Heart right ventricle (tissue), 16 donors: Measurements from ENCODE around the gene THAP12. TPM values are rescaled to one million over a fixed set of nuclear protein-coding genes. Genes with fewer than 3 reads are reported as not detected.

Experiments used
- ATAC-seq, 8 donors: fragments of 200-7000 bp; cut with Tn5 transposase; one replicate each; pipeline ENCODE4 v1.9.1; 2020; ENCODE audit warnings: mild to moderate bottlenecking in 8 of 8, moderate library complexity in 8 of 8, moderate number of reproducible peaks in 1 of 8
- DNase-seq, 2 donors: peaks; one replicate each; pipeline ENCODE4 v3.0.0-alpha.2; 2020
- H3K27ac ChIP-seq, 10 donors: fragments of 200-600 bp; sonication (generic) in 2 of 10; one replicate each; pipeline versions ENCODE4 v1.5.0 to v1.8.0; 2020 to 2022; ENCODE audit warnings: mild to moderate bottlenecking in 3 of 10
- H3K27me3 ChIP-seq, 7 donors: fragments of 200-600 bp; one replicate each; pipeline ENCODE4 v1.8.0; 2021 to 2022; ENCODE audit warnings: mild to moderate bottlenecking in 2 of 7
- H3K36me3 ChIP-seq, 9 donors: fragments of 200-600 bp; sonication (generic) in 1 of 9; one replicate each; pipeline versions ENCODE4 v1.5.0 to v1.8.0; 2020 to 2022; ENCODE audit warnings: mild to moderate bottlenecking in 2 of 9
- H3K4me1 ChIP-seq, 9 donors: fragments of 200-600 bp; sonication (generic) in 1 of 9; one replicate each; pipeline versions ENCODE4 v1.5.0 to v1.8.0; 2020 to 2022; ENCODE audit warnings: mild to moderate bottlenecking in 4 of 9
- H3K4me3 ChIP-seq, 10 donors: fragments of 200-600 bp; sonication (generic) in 2 of 10; one replicate each; pipeline versions ENCODE4 v1.5.0 to v1.8.0; 2020 to 2022; ENCODE audit warnings: mild to moderate bottlenecking in 7 of 10, moderate library complexity in 2 of 10
- H3K9me3 ChIP-seq, 11 donors: fragments of 200-600 bp in 10 of 11; sonication (generic) in 2 of 11; one replicate each; pipeline versions ENCODE4 v1.5.0 to v1.8.0; 2013 to 2022; ENCODE audit warnings: mild to moderate bottlenecking in 2 of 11, control low read depth in 1 of 11, moderate library complexity in 1 of 11
- whole genome bisulfite sequencing, 2 donors: extraction: QIAGEN DNeasy Blood & Tissue Kit; methylation state at CpG; one replicate each; pipeline ENCODE4 v1.1.7; 2013; ENCODE audit warnings: inconsistent platforms in 1 of 2; 5-methylcytosine and 5-hydroxymethylcytosine counted together
- intact Hi-C, 10 donors: fragments of 100-400 bp; cut with DNase I; formaldehyde crosslinking; loops; one replicate each; pipeline versions ENCODE4 v1.11.1 to v1.14.2; 2022
- polyA plus RNA-seq, 2 donors: library from polyadenylated mRNA; stranded (reverse); fragments of 200-250 nt; gene quantifications; one replicate each; pipeline ENCODE4 v1.2.3, GENCODE V29; 2013
- total RNA-seq, 10 donors: library from RNA; stranded (reverse); fragmentation: NEBNext Ultra II Directional in 3 of 10; extraction: Animal tissue kit (Norgen Biotek cat#: 25700) in 3 of 10; gene quantifications; one replicate each; pipeline versions ENCODE4 v1.2.1 to v1.2.4, GENCODE V29; 2021 to 2023
- TF ChIP-seq, protein P1 (sequence below), 9 donors: fragments of 200-600 bp; sonication (generic) in 2 of 9; IDR thresholded peaks; one replicate each; pipeline versions ENCODE4 v1.5.0 to v1.8.0; 2021 to 2022; ENCODE audit warnings: antibody characterized with exemption in 9 of 9, mild to moderate bottlenecking in 5 of 9, moderate library complexity in 1 of 9
- donor health status: Arrhythmogenic right ventricular cardiomyopathy.
- donor health status: ischemic (EF 13 %, LVEDD 7.1; RV severe dilation, severe dysfunction).
- donor health status: healthy with polysubstance abuse.
- donor health status: DM: no; HTN: yes; CAD: no.
- donor health status: DM: no; HTN: no; CAD: no.
- donor health status: ischemic (EF 25% LVEDD 6.9; RV normal size, moderate dysfunction).
- donor health status: ischemic (EF 25% LVEDD 5.7; RV mildly dilated, moderate dysfunction).
- donor health status: healthy.
- donor health status: DM: yes; HTN: yes; CAD: no.
- donor health status: Ischemic cardiomyopathy.
- donor health status: ischemic (EF 35%, LVEDD 5.7; RV mildly dilated, moderate dysfunction).
- donor health status: nonischemic (EF 11% LVEDD 7.7; RV severe dilation, severe dysfunction).
- donor health status: DM: yes; HTN: yes; CAD: no.
- donor health status: PGD.
- donor health status: ischemic (EF 29% LVEDD 5.4; RV normal size, mild dysfunction).
- donor health status: nonischemic (EF 23%, LVEDD 6.1; RV moderate dilation, normal function).

THAP12 gene
- total and polyA plus RNA-seq, 12 donors, result 11.2 to 25.8 (median 22.1) TPM

GRCh38 chr11:76329983-76330382, 50.9 kb downstream of the THAP12 start:
- no peak for DNase-seq
- peaks cover 0 to 7% (median 0%) of the 10 kb centered on the region in 11 donors for H3K9me3 ChIP-seq
- intact Hi-C loops, result loop anchor here in 2 of 10 donors (10.0 kb wide), 2 partner anchors 535 to 785 kb away; no protein-coding TSS in a partner anchor

GRCh38 chr11:76329084-76329648, 51.8 kb downstream of the THAP12 start:
- Histone ChIP-seq H3K27me3 (no peaks in the 10 kb centered on the region), H3K27ac (no peak overlapping the region), H3K4me1 (peaks cover 0 to 11% (median 7%) of the 10 kb centered on the region in 9 donors), H3K9me3 (no peaks in the 10 kb centered on the region), H3K36me3 (no peaks in the 10 kb centered on the region), H3K4me3 (no peak overlapping the region)
- intact Hi-C loops, result loop anchor here in 2 of 10 donors (10.0 kb wide), 2 partner anchors 534 to 784 kb away; no protein-coding TSS in a partner anchor
- TF ChIP-seq, protein P1, sequence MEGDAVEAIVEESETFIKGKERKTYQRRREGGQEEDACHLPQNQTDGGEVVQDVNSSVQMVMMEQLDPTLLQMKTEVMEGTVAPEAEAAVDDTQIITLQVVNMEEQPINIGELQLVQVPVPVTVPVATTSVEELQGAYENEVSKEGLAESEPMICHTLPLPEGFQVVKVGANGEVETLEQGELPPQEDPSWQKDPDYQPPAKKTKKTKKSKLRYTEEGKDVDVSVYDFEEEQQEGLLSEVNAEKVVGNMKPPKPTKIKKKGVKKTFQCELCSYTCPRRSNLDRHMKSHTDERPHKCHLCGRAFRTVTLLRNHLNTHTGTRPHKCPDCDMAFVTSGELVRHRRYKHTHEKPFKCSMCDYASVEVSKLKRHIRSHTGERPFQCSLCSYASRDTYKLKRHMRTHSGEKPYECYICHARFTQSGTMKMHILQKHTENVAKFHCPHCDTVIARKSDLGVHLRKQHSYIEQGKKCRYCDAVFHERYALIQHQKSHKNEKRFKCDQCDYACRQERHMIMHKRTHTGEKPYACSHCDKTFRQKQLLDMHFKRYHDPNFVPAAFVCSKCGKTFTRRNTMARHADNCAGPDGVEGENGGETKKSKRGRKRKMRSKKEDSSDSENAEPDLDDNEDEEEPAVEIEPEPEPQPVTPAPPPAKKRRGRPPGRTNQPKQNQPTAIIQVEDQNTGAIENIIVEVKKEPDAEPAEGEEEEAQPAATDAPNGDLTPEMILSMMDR (IDR thresholded peaks at IDR 0.05), result no peak
- DNase-seq, result no peak
- no peak for ATAC-seq
- WGBS, 2 donors, result 78 to 79% methylated on average over 8 of the region's 8 CpGs

More at GRCh38 chr11:76329983-76330382, 50.9 kb downstream of the THAP12 start:
- Histone ChIP-seq H3K27me3 (no peaks in the 10 kb centered on the region), H3K36me3 (no peaks in the 10 kb centered on the region), H3K4me3 (no peak overlapping the region), H3K4me1 (peaks cover 0 to 11% (median 7%) of the 10 kb centered on the region in 9 donors), H3K27ac (no peak overlapping the region)
- ATAC-seq, result peak in 2 of 8 donors; percentile 14 to 18
- 59 to 88% methylated on average over 4 of the region's 4 CpGs for WGBS, 2 donors
- TF ChIP-seq, protein P1 (IDR thresholded peaks at IDR 0.05), result no peak

- 73 to 80% methylated on average over 9 of the region's 9 CpGs for WGBS, 2 donors
- intact Hi-C loops, result loop anchor here in 2 of 10 donors (10.0 kb wide), 2 partner anchors 533 to 783 kb away; no protein-coding TSS in a partner anchor
- Histone ChIP-seq H3K4me1 (peaks cover 0 to 16% (median 11%) of the 10 kb centered on the region in 9 donors), H3K4me3 (no peak overlapping the region), H3K36me3 (no peaks in the 10 kb centered on the region), H3K9me3 (no peaks in the 10 kb centered on the region), H3K27me3 (peaks cover 0 to under 1% (median 0%) of the 10 kb centered on the region in 7 donors), H3K27ac (no peak overlapping the region)
- TF ChIP-seq, protein P1 (IDR thresholded peaks at IDR 0.05), result no peak
- ATAC-seq (peak; percentile 33 to 89 (median 70)), DNase-seq (peak in 1 of 2 donors; percentile 54)
Observed at GRCh38 chr11:76327756-76328388, 53.1 kb downstream of the THAP12 start.

- 21 to 22% methylated on average over 1 of the region's 1 CpG for WGBS, 2 donors
- intact Hi-C loops, result loop anchor here in 2 of 10 donors (10.0 kb wide), 2 partner anchors 532 to 782 kb away; no protein-coding TSS in a partner anchor
- H3K36me3 ChIP-seq, result no peaks in the 10 kb centered on the region
- H3K27me3 ChIP-seq, result peaks cover 0 to 7% (median 2%) of the 10 kb centered on the region in 7 donors
- ATAC-seq (no peak), DNase-seq (no peak)
- H3K4me3 ChIP-seq, result no peak overlapping the region
- no peaks in the 10 kb centered on the region for H3K9me3 ChIP-seq
- TF ChIP-seq, protein P1 (IDR thresholded peaks at IDR 0.05), result no peak
- H3K4me1 ChIP-seq, result peaks cover 0 to 22% (median 13%) of the 10 kb centered on the region in 9 donors
- no peak overlapping the region for H3K27ac ChIP-seq
Observed at GRCh38 chr11:76327202-76327601, 53.7 kb downstream of the THAP12 start.
